HG03575 (cell line): ENCODE data around the gene LSMEM2.
"Not testable (repeated sequence)": the region's sequence is repeated elsewhere in the genome, so short reads cannot be mapped to it uniquely, and the experiment has no call there.

Experiments used
- ATAC-seq: cut with Tn5 transposase; IDR thresholded peaks from one replicate; pipeline ENCODE4 v1.9.1; 2021; ENCODE audit not compliant: unreplicated experiment, insufficient number of reproducible peaks, low FRiP score; ENCODE audit errors: extremely low read depth

Gene LSMEM2

GRCh38 chr3:50294492-50295403 is 15.9 kb downstream of the LSMEM2 start:
- ATAC-seq = no peak

DNA sequence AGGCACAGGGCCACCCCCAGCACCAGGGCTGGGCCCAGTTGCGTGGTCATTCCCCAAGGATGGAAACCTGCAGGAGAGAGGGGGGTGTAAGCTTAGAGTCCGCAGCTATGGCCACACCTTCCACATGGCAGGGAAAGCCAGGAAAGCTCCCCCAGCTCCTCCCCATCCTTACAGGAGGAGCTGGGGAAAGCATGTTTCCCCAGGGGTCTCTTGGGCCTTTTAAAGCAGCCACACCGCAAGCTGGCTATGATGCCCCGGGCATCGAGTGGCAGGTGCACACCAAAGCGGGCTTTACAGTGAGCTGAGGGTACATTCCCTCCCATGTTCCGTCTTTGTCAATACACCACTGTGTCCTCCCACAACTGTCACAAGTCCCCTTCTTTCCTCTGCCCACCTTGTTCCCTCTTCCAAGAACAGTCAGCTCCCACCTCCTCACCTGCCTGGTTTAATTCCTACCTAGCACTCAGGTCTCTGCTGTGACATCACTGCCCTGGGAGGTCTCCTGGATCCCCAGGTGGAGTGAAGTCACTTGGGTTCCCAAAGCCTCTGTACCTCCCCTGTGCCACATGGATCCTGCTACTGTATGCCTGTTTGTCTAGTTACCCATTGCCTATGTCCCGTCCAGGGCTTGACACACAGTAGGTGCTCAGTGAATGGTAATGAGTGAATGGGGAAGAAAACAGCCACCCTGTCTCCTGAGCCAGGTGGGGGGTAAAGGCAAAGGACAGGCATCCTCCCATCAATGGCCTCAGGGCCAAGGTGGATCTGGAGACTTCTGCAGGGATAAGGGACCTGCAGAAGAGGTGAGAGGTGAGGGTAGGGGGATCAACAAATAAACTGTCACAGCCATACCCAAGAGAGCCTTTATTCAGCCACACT is 16.9 kb downstream of the LSMEM2 start:
- no peak for ATAC-seq

GRCh38 chr3:50296721-50297383 is 18.0 kb downstream of the LSMEM2 start:
- no peak for ATAC-seq

DNA sequence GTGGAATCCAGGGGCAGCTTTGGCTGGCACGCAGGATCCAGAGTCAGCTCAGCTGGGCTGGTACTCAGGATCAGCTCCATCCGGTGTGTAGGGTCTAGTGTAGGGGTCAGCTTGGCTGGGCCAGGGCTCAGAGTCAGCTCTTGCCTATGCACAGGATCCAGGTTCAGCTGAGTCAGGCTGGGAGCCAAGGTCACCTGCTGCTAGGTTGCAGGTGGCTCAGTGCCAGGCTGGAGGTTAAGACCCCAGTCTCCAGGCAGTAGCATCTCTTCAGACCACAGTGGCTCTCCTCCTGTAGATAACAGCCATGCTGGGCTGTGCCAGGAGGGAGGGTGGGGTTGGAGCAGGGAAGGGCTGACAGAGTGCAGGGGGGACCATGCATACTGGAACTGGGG is 18.5 kb downstream of the LSMEM2 start:
- no peak for ATAC-seq

- ATAC-seq = no peak
These were observed 19.2 kb downstream of the LSMEM2 start for GRCh38 chr3:50297896-50298725.

- peak; percentile 41 for ATAC-seq
These were observed 20.1 kb downstream of the LSMEM2 start, which contains the start of the genes HYAL3 and NAA80 for GRCh38 chr3:50298836-50299637. TSS of gene HYAL3 (minus strand) at chr3:50299405. CDS start at chr3:50295602, 3,803 bp downstream. TSS of gene NAA80 (minus strand) at chr3:50299405. CDS start at chr3:50297463, 1,942 bp downstream.

DNA sequence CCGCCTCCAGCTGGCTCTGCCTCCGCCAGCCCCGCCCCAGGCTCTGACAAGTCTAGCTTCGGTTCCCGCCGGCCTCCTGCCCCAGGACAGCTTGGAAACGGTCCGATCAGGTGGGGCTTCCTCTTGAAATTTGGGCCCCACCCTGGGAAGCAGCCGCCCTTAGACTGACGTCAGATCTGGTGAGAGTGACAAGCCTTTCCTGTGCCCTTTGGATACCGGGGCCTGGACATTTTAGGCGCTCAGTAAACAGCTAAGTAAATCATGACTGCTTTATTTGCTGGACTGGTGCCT is 20.7 kb downstream of the LSMEM2 start:
- no peak for ATAC-seq

- ATAC-seq = no peak
These were observed 21.2 kb downstream of the LSMEM2 start for GRCh38 chr3:50299929-50300680.

DNA sequence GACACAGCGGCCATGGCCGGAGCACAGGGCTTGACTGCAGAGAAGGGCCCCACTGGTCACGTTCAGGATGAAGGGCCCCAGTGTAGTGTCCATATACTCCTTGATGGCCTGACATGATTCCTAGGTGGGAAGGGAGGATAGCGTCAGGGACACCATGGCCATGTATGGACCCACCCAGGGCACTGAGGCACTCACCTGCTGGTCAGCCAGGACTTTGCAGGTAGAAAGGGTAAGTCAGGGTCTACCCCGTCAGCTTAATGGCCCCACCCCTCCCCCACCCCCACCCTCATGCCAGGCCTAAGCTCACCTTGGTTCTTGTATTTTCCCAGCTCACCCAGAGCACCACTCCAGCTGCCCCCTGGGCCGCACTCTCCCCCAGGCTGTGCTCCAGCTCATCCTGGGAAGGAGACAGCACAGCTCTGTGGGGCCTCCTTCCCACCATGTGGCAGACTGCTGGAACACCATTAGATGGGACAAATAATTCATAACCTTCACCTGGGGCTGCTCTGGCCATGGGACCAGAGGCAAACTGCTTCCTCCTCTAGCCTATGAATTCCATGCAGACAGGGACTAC is 21.9 kb downstream of the LSMEM2 start:
- no peak for ATAC-seq

DNA sequence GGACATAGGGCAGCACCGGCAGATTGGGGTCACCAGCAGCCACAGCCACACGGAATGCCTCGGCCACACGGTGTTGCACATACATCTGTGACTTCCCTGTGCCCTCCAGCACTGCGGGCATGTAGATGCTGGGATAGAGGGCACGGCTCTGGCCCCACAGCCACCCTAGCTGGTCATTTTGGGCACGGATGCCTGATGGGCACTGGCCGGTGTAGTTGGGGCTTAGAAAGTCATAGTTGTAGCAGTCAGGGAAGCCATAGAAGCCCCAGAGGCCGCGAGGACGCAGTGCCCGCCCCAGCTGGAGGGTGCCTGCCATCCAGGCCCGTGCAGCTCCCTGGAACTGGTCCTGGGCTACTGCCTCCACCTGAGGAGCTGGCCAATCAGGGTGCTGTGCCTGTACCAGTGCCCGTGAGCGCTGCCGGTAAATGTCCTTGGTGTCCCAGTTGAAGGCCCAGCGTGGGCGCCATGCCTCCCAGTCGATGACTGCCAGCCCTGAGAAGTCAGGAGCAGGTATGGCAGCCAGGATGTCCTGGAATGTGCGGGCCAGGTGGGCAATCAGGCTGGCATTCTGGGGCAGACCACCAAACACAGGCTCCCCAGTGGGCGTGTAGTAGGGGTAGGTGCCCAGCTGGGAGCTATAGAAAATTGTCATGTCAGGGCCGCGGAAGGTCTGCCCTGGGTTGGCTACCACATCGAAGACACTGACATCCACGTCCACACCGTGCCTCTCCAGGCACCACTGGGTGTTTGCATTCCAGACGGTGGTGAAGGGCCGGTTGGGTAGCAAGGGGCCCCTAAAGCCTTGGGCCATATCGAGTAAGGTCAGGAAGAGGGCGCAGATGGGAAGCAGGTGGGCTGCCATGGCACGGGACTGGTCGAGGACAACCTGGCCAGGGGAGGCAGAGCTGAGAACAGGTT is 23.5 kb downstream of the LSMEM2 start:
- no peak for ATAC-seq

DNA sequence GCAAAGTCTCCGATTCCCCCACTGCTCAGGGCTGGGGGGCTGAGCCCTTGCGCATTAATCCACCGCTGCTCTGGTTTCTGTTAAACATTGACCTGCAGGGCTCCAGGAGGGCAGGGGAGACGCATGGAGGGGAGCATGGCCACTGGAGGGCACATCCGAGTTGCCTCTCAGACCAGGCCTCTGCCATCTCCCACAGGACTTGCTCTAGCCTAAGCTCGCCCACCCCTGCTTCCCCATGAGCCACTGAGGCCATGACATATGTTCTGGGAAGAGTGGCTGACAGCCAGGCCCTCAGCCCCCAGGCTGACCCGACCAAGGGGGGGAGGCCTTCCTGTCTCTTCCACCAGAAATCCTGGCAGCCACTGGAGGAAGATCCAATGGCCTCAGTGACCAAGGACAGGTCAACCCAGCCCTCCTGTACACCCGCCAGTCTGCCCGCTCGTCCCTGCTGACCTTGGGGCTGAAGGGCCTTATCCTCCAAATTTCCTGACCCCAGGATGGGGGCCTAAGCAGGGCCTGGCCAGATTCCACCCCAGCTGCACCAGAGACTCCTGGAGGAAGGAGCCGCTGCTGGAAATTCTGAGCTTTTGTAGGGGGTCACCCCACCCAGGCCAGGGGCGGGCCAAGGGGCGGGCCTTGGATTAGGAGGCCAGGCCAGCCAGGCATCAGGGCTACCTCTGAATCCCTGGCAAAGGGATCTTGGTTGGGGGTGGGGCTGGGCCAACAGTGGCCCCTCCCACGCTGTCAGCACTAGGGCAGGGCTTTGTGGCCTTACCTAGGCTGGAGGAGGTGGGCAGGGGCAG is 24.3 kb downstream of the LSMEM2 start, which contains the start of gene HYAL1:
HYAL1 (minus strand) TSS at position 562 of the 803 bp plus-strand sequence. CDS start 618 bp downstream, outside the sequence.
- no peak for ATAC-seq

DNA sequence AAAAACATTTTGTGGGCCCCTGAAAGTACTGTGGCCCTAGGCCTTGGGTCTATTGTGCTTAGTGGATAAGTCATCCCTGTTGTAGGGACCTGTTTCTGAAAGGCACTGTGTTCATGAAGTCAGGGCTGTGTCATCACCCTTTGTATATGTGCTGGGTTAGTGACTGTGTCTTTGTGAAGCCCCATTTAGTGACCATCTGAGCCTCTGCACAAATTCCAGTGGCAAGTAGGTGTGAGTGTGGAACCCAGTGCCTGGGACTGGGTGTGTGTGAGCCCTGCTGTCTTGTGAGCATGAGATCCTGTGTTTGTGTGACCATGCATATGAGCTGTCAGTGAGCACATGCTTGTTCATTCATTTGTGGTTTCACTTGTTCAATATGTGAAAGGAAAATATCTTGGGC is 25.7 kb downstream of the LSMEM2 start:
- no peak for ATAC-seq

GRCh38 chr3:50312041-50312440 is 33.2 kb downstream of the LSMEM2 start:
- not testable (repeated sequence) for ATAC-seq

DNA sequence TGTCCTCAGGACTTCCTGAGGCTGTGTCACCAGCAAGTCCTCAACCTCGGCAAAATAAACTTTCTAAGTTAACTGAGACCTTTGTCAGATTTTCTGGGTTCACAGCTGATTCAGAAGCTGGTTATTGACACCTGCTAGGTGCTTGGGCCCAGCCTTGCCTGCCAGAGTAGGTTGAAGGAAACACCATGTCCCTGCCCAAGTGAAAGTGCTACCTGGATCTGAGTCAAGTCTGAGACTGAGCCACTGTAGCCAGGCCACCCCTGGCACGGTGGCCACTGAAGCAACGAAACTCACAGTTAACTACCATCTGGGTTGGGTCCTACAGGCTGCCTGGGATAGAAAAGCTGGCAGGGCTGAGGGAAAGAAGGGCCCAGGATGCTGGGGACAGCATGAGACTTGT is 35.5 kb downstream of the LSMEM2 start:
- ATAC-seq = no peak

DNA sequence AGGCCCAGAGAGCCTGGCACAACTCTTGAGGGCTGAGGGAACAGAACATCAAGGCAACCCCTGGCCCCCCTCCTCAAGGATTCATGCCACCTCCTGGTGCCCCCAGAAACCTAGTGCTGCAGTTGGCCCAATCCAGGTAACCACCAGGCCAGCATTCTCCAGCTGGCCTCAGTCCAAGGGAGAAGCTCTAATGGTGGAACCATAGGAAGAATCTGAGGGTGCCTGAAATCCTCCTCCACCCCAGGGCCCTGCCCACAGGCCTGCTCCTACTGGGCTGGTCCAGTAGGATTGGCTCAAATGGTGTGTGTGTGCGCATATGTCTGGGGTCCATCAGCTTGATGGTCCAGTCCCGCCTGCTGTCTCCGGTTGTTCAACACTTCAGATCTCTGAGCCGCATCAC is 35.9 kb downstream of the LSMEM2 start:
- no peak for ATAC-seq
